K562 (cell line): ENCODE results near the gene IMPA2.

ENCODE experiments used
- EZH2 ChIP-seq: IDR thresholded peaks from 2 replicates; pipeline ENCODE4 v1.6.1; 2012; ENCODE audit warnings: low read depth, mild to moderate bottlenecking, inconsistent platforms, low read length, borderline replicate concordance
- HDAC3 ChIP-seq: fragments of 450-650 bp; IDR thresholded peaks from 2 replicates; pipeline ENCODE4 v1.6.1; 2018; ENCODE audit warnings: borderline replicate concordance, mild to moderate bottlenecking, moderate library complexity; ENCODE audit not compliant: partially characterized antibody
- JUN ChIP-seq, 2 experiments: sonication (generic) in 1 of 2; formaldehyde crosslinking in 1 of 2; IDR thresholded peaks; 2 replicates each; pipeline versions ENCODE4 v1.6.1 to v1.8.0; 2012 to 2022; ENCODE audit warnings: borderline replicate concordance in 2 of 2, mild to moderate bottlenecking in 2 of 2, improper control_type of control experiment in 1 of 2, low read depth in 1 of 2, low read length in 1 of 2, missing genetic modification reagents in 1 of 2
- KLF1 ChIP-seq: fragments of 450-650 bp; IDR thresholded peaks from 2 replicates; pipeline ENCODE4 v1.6.1; 2016; ENCODE audit warnings: missing genetic modification characterization, missing compliant biosample characterization
- NONO ChIP-seq, 2 experiments: fragments of 200-400 bp in 1 of 2; fragments of 450-650 bp in 1 of 2; formaldehyde crosslinking in 1 of 2; IDR thresholded peaks; 2 replicates each; pipeline ENCODE4 v1.6.1; 2017; ENCODE audit warnings: low read depth in 2 of 2, mild to moderate bottlenecking in 2 of 2, moderate library complexity in 2 of 2, low read length in 1 of 2
- POLR2AphosphoS5 ChIP-seq: IDR thresholded peaks from 2 replicates; pipeline ENCODE4 v1.6.1; 2011; ENCODE audit warnings: mild to moderate bottlenecking, low read depth, low read length, moderate library complexity; ENCODE audit not compliant: control insufficient read depth, insufficient read depth
- SMARCE1 ChIP-seq: fragments of 450-650 bp; IDR thresholded peaks from 2 replicates; pipeline ENCODE4 v1.7.1; 2016; ENCODE audit warnings: mild to moderate bottlenecking
- SREBF2 ChIP-seq: sonication (generic); formaldehyde crosslinking; IDR thresholded peaks from 2 replicates; pipeline ENCODE4 v1.4.0; 2020; ENCODE audit warnings: mild to moderate bottlenecking, missing genetic modification reagents
- ZEB2 ChIP-seq: fragments of 450-650 bp; IDR thresholded peaks from 2 replicates; pipeline ENCODE4 v1.6.1; 2016

GRCh38 chr18:12021077-12021476 is 39.8 kb downstream of the IMPA2 start:
- TF ChIP-seq NONO (IDR thresholded peaks at IDR 0.05; ENCODE audit: low read depth in 2 of 2, low read length in 1 of 2) (no peak), EZH2 (no peak), SREBF2 (CRISPR knock-in tag) (no peak), ZEB2 (no peak), JUN (IDR thresholded peaks at IDR 0.05; ENCODE audit: borderline replicate concordance, low read depth, low read length) (no peak), JUN (CRISPR knock-in tag; IDR thresholded peaks at IDR 0.05; ENCODE audit: borderline replicate concordance) (no peak), HDAC3 (no peak), KLF1 (no peak), POLR2AphosphoS5 (no peak), SMARCE1 (no peak)
